H1 (cell line): ENCODE results near the gene HIPK1. TPM values are rescaled to one million over a fixed set of nuclear protein-coding genes. Genes with fewer than 3 reads are reported as not detected.

ENCODE experiments used
- CHD2 ChIP-seq: IDR thresholded peaks from 2 replicates; pipeline ENCODE4 v1.6.1; 2012; ENCODE audit warnings: low read length, improper control_type of control experiment
- CHD7 ChIP-seq: fragments of 300-600 bp; sonication (generic); IDR thresholded peaks from 2 replicates; pipeline ENCODE4 v1.7.1; 2012; ENCODE audit warnings: low read length, moderate library complexity, mild to moderate bottlenecking, inconsistent platforms; ENCODE audit not compliant: insufficient replicate concordance
- CTCF ChIP-seq, 3 experiments: IDR thresholded peaks; 1 replicate in 2 of 3; 2 replicates in 1 of 3; pipeline versions ENCODE4 v1.5.1 to v1.6.1; 2011; ENCODE audit warnings: low read length in 3 of 3, mild to moderate bottlenecking in 3 of 3, inconsistent platforms in 2 of 3, low read depth in 1 of 3, moderate library complexity in 1 of 3; ENCODE audit not compliant: insufficient read depth in 1 of 3; ENCODE audit errors: control extremely low read depth in 1 of 3
- EZH2 ChIP-seq: fragments of 200-600 bp; sonication (generic); IDR thresholded peaks from 2 replicates; pipeline ENCODE4 v1.7.1; 2012; ENCODE audit warnings: low read depth, mild to moderate bottlenecking, moderate library complexity, low read length, inconsistent platforms; ENCODE audit not compliant: severe bottlenecking
- JUN ChIP-seq: IDR thresholded peaks from 2 replicates; pipeline ENCODE4 v1.6.1; 2011; ENCODE audit warnings: low read depth, mild to moderate bottlenecking, improper control_type of control experiment, low read length
- SIN3A ChIP-seq, 2 experiments: IDR thresholded peaks in 1 of 2; conservative IDR thresholded peaks in 1 of 2; 2 replicates each; pipeline ENCODE4 v1.6.1; 2011 to 2012; ENCODE audit warnings: low read length in 2 of 2, improper control_type of control experiment in 1 of 2, low read depth in 1 of 2, mild to moderate bottlenecking in 1 of 2
- SIRT6 ChIP-seq: IDR thresholded peaks from one replicate; pipeline ENCODE4 v1.7.1; 2012; ENCODE audit warnings: low read length, inconsistent platforms
- polyA plus RNA-seq, 7 experiments: library from polyadenylated mRNA; depleted of rRNA in 3 of 7; stranded (reverse) in 5 of 7; unstranded in 2 of 7; fragments of >200 nt in 5 of 7; fragments of 200-250 nt in 2 of 7; gene quantifications; 1 replicate in 5 of 7; 2 replicates in 1 of 7; 4 replicates in 1 of 7; pipeline versions ENCODE4 v1.2.1 to v1.2.3, GENCODE V29; 2011 to 2013; ENCODE audit warnings: missing spikeins in 2 of 7, mixed read lengths in 2 of 7
- total RNA-seq: library from RNA; stranded (reverse); fragmentation: NEBNext Ultra II Directional; extraction: Animal tissue kit (Norgen Biotek cat#: 25700); gene quantifications from 2 replicates; pipeline ENCODE4 v1.2.1, GENCODE V29; 2021

HIPK1 gene
- total and polyA plus RNA-seq, 2 of the 8 experiments (the other 6 are each of a cell fraction or from before 2014, with no cell fraction given) = 46.2 to 64.3 TPM

GRCh38 chr1:113976609-113977278, 47.6 kb downstream of the HIPK1 start (continued):
- TF ChIP-seq SIN3A (conservative IDR thresholded peaks at IDR 0.05 in 1 of 2, IDR thresholded peaks at IDR 0.05 in 1 of 2; ENCODE audit: low read depth in 1 of 2, low read length in 2 of 2) (0 out of 4 replicates have a peak, but pooled peaks of 1 of the 2 experiments have one; percentile 24), CHD2 (no peak), SIRT6 (no peak), CHD7 (peak; percentile 39), EZH2 (no peak), JUN (no peak), CTCF (IDR thresholded peaks at IDR 0.05; ENCODE audit: control extremely low read depth in 1 of 3, insufficient read depth in 1 of 3, low read depth in 1 of 3, low read length in 3 of 3) (peak; percentile 13 to 78 (median 54))
